BJ (cell line): ENCODE measurements around the gene TNFRSF8. TPM values are rescaled to one million over a fixed set of nuclear protein-coding genes. Genes with fewer than 3 reads are reported as not detected.

ENCODE experiments used
- CTCF ChIA-PET: fragments of 350-600 bp; formaldehyde crosslinking; extraction: SDS; loops from one replicate; lab custom pipeline; 2021; ENCODE audit warnings: antibody characterized with exemption, inconsistent platforms; lab: Yijun Ruan, JAX
- POLR2A ChIA-PET: fragments of 300-600 bp; sonication (Branson Sonifier 250); formaldehyde crosslinking; extraction: SDS; loops from one replicate; lab custom pipeline; 2021; ENCODE audit warnings: antibody characterized with exemption; lab: Charles Lee
- DNase-seq: peaks from one replicate; pipeline ENCODE4 v3.0.0-alpha.2; 2011; ENCODE audit warnings: low read depth
- H3K27me3 ChIP-seq: 2 replicates; pipeline ENCODE4 v1.6.0; 2011; ENCODE audit warnings: low read length; ENCODE audit not compliant: control insufficient read depth, insufficient read depth
- H3K36me3 ChIP-seq: 2 replicates; pipeline ENCODE4 v1.5.1; 2011; ENCODE audit warnings: low read length; ENCODE audit not compliant: control insufficient read depth, insufficient read depth
- H3K4me3 ChIP-seq: 2 replicates; pipeline ENCODE4 v1.5.1; 2011; ENCODE audit warnings: low read depth, mild to moderate bottlenecking, control low read depth, low read length
- CTCF ChIP-seq: IDR thresholded peaks from 2 replicates; pipeline ENCODE4 v1.5.1; 2011; ENCODE audit warnings: low read depth, mild to moderate bottlenecking, control low read depth, inconsistent platforms, low read length, moderate library complexity; ENCODE audit not compliant: insufficient read depth
- polyA plus RNA-seq: library from polyadenylated mRNA; depleted of rRNA; stranded (reverse); fragments of >200 nt; gene quantifications from 2 replicates; pipeline ENCODE4 v1.2.3, GENCODE V29; 2011

The TNFRSF8 gene
- polyA plus RNA-seq, 1 experiment: not detected

DNA sequence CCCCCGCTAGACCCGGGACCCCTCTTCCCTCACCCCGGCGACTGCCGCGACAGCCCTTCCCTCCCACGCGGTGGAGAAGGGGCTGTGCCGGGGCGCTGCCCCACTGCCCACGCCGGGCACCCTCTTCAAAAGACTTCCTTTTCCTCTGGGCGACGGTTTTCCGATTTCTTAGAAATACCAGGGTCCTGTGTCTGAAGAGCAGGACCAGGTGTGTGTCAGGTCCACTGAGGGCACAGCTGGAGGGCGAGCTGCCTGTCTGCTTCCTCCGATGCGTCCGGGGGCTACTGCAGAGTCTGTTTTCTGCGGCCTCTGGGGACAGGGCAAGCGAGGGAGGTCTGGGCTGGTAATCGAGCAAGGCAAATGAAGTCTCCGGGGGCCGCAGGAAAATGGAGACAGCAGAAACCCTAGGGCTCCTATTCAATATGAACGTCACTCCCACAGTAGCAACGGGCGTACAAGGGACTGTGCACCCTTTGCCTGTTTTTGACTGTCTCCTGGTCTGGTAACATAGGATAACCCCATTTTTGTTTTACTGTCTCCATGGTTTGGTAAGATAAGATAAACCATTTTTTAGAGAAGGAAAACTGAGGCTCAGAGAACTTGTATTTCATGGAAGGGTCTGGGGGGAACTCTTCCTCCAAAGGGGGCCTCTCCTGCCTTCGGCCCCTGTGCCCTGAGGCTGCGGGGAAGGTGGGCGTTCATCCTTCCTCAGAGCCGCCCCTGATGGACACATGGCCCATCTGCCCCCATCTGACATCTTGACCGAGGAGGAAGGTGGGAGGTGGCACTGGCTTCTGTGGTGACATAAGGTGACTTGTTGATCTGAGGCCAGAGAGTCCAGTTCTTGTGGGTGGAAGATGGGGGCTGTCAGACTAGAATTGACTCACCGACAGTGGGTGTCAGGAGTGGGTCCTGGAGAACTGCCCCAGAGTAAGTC lies 104.7 kb downstream of the TNFRSF8 start:
- ChIA-PET POLR2A (interaction anchor here (0.6 kb wide), 1 partner anchor 1109 kb away, joined by 7 read pairs; no protein-coding TSS in a partner anchor), CTCF (interaction anchor here (1.5 kb wide), 1 partner anchor 43 kb away, joined by 5 read pairs; no protein-coding TSS in a partner anchor)
- peak overlapping the region; percentile 43 for H3K4me3 ChIP-seq
- DNase-seq: no peak
- H3K27me3 ChIP-seq: peaks cover 4% of the 10 kb centered on the region
- H3K36me3 ChIP-seq: no peaks in the 10 kb centered on the region
- no peak for TF ChIP-seq CTCF

DNA sequence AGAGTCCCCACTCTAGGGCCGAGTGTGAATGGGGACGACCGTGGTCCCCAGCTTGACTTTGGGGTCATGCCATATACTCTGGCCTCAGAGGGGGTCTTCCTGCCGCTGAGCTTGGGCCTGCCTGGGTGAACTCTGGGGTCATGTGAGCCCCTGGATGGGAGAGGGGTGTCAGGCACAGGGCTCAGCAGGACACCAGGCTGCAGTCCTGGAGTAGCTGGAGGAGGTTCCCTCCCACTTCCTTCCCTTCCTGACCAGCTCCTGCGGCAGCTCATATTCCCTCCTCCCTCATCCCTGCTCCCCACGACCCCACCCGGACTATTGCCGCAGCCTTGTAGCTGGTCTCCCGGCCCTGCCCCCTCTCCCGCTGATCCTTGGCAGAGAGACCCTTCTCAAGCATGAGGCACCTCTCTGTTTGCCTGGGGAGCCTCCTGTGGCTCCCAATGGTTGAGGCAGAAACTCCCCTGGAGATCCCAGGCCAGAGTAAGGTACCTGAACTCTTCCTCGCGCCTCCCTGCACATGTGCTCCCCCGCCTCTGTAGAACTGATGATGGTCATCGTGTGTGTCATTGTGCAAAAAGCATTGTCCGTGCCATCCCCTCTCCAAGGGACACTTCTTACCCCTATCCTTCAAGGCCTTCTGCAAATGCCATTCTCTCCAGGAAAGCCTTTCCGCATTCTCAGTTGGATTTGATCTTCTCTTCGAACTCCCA lies 105.5 kb downstream of the TNFRSF8 start:
- DNase-seq: no peak
- TF ChIP-seq CTCF: no peak
- ChIA-PET CTCF (interaction anchor here (0.5 to 2.2 kb wide), 3 partner anchors 10 to 584 kb away, joined by 4 to 6 read pairs (median 5); no protein-coding TSS in a partner anchor), POLR2A (interaction anchor here (0.6 kb wide), 1 partner anchor 1110 kb away, joined by 7 read pairs; no protein-coding TSS in a partner anchor)
- Histone ChIP-seq H3K27me3 (peaks cover 4% of the 10 kb centered on the region), H3K36me3 (no peaks in the 10 kb centered on the region), H3K4me3 (no peak overlapping the region)

GRCh38 chr1:12169442-12170135 lies 106.5 kb downstream of the TNFRSF8 start:
- CTCF ChIA-PET: interaction anchor here (1.0 to 2.2 kb wide), 2 partner anchors 9 to 45 kb away, joined by 4 to 6 read pairs; no protein-coding TSS in a partner anchor
- H3K36me3 ChIP-seq: no peaks in the 10 kb centered on the region
- no peak for DNase-seq
- H3K27me3 ChIP-seq: peaks cover 4% of the 10 kb centered on the region
- POLR2A ChIA-PET: no interaction called here
- no peak overlapping the region for H3K4me3 ChIP-seq
- no peak for TF ChIP-seq CTCF

DNA sequence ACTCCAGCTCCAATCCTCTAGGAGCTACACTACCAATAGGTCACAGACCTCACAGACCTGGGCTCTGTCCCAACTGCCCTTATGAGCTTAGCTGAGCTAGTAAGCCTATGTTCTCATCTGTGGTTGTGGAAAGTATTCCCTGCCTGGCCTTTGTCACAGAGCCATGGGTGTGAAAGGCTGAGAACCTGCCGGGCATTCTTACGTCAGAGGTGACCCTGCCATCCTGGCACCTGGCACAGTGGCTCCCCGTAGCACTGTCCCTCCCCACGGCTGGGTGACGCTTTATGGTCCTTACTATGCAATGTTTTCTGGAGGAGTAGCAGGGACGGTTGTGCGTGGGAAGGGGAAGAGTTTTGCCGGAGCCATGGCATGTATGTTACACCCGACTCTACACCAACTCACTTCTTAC lies 107.2 kb downstream of the TNFRSF8 start:
- DNase-seq: no peak
- Histone ChIP-seq H3K27me3 (peaks cover 4% of the 10 kb centered on the region), H3K4me3 (no peak overlapping the region), H3K36me3 (no peaks in the 10 kb centered on the region)
- CTCF ChIA-PET: interaction anchor here (0.7 to 2.2 kb wide), 2 partner anchors 8 to 1644 kb away, joined by 3 to 6 read pairs; no protein-coding TSS in a partner anchor
- POLR2A ChIA-PET: no interaction called here
- TF ChIP-seq CTCF: no peak
